Choroid plexus epithelial cell (primary cell): ENCODE measurements around the gene LRRC2.
"Not testable (repeated sequence)": the region's sequence is repeated elsewhere in the genome, so short reads cannot be mapped to it uniquely, and the experiment has no call there.

Experiments
- DNase-seq: peaks from one replicate; pipeline ENCODE4 v3.0.0-alpha.2; 2010; ENCODE audit warnings: low read depth
- H3K4me3 ChIP-seq: 2 replicates; pipeline ENCODE4 v1.5.1; 2011; ENCODE audit warnings: low read depth, mild to moderate bottlenecking, control low read depth, low read length, moderate library complexity
- TF ChIP-seq, protein P1 (sequence below): conservative IDR thresholded peaks from 2 replicates; pipeline ENCODE4 v1.5.1; 2011; ENCODE audit warnings: low read depth, mild to moderate bottlenecking, control low read depth, inconsistent platforms, low read length, moderate library complexity

Gene LRRC2

DNA sequence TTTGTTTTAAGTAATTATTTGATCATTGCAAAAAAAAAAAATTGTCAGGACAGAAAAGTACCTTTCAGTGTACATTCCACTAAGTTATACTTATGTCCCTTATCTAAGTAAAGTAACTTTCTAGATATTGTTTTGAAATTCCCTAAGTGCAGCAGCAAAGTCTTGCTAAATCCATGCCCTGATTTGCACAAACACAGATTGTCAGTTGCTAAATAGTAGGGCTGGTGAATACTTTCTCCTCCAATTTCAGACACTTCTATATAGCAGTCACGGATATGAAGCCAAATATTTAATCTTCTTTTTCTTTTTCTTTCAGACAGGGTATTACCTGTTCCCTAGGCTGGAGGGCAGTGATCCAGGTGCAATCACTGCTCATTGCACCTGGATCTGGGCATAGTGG is 12.9 kb downstream of the LRRC2 start:
- no peak overlapping the region for H3K4me3 ChIP-seq
- peak; percentile 25 for DNase-seq
- TF ChIP-seq, protein P1, sequence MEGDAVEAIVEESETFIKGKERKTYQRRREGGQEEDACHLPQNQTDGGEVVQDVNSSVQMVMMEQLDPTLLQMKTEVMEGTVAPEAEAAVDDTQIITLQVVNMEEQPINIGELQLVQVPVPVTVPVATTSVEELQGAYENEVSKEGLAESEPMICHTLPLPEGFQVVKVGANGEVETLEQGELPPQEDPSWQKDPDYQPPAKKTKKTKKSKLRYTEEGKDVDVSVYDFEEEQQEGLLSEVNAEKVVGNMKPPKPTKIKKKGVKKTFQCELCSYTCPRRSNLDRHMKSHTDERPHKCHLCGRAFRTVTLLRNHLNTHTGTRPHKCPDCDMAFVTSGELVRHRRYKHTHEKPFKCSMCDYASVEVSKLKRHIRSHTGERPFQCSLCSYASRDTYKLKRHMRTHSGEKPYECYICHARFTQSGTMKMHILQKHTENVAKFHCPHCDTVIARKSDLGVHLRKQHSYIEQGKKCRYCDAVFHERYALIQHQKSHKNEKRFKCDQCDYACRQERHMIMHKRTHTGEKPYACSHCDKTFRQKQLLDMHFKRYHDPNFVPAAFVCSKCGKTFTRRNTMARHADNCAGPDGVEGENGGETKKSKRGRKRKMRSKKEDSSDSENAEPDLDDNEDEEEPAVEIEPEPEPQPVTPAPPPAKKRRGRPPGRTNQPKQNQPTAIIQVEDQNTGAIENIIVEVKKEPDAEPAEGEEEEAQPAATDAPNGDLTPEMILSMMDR = no peak

DNA sequence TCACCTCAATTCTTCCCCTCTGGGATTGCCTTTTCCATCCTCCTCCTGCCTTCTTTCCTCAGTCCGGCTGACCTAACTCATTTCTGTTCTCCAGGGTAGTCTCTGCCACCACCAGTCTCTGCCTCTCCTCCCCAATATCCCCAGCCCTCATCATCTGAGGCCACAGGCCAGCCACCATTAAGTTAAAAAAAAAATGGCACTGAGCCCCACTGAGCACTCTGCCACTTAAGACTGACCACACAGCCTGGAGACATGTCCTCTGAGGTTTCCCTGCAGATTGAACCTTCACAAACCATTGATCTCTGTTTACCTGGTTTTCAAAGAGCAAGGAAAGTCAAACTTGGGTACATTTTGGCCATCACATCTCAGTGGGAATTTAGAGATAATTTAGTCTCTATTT is 13.6 kb downstream of the LRRC2 start:
- no peak for DNase-seq
- no peak overlapping the region for H3K4me3 ChIP-seq
- TF ChIP-seq, protein P1 = no peak

DNA sequence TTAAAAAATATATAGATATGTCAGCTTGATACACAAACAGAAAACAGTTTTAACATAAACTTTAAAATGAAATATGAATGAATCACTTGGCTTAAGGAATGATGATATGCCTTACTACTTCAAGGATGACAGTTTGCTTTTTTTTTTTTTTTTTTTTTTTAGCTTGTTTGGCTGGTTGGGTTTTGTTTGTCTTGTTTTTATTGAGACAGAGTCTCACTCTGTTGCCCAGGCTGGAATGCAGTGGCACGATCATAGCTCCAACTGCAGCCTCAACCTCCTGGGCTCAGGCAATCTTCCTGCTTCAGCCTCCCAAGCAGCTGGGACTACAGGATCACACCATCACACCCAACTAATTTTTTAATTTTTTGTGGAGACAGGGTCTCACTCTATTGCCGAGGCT is 14.5 kb downstream of the LRRC2 start:
- TF ChIP-seq, protein P1 = no peak
- DNase-seq = no peak
- H3K4me3 ChIP-seq = no peak overlapping the region

DNA sequence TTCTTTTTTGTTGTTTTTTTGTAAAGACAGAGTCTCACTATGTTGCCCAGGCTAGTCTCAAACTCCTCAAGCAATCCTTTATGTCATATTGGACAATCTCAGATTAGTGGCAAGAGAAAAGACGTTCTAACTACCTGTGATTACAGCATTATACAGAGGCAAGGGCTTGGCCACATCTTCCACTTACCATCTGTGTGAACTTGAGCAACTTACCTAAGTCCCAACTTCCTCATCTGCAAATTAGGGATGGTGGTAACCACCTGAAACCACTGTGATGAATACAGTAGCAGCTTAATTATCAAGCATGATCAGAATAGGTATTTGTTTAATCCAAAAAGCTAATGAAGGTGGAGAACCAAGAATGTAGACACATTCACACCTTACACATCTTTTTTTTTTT is 16.1 kb downstream of the LRRC2 start:
- TF ChIP-seq, protein P1 = no peak
- no peak overlapping the region for H3K4me3 ChIP-seq
- no peak for DNase-seq

DNA sequence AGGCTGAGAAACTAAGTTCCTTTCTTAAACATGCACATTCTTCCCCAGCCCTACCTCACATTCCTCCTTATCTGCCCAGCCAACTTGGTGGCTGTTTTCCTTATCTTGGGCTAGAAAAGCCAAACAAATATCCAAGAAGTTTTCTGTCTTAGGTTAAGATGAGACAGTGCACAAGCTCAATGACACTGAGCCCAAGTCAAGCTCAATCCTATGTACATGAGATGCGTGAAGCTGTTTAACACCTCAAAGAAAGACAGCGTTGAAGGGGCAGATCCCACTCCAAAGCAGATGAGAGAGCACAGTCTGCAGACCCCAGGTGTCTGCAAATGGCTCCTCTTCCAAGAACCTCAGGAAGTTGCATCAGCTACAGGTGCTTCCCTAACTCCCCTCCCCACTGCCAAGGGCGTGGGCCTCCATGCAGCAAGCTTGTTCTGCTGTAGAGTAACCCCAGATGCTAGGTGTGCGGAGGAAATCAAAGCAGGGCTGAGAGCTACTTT is 16.6 kb downstream of the LRRC2 start:
- no peak for DNase-seq
- H3K4me3 ChIP-seq = no peak overlapping the region
- TF ChIP-seq, protein P1 = no peak

DNA sequence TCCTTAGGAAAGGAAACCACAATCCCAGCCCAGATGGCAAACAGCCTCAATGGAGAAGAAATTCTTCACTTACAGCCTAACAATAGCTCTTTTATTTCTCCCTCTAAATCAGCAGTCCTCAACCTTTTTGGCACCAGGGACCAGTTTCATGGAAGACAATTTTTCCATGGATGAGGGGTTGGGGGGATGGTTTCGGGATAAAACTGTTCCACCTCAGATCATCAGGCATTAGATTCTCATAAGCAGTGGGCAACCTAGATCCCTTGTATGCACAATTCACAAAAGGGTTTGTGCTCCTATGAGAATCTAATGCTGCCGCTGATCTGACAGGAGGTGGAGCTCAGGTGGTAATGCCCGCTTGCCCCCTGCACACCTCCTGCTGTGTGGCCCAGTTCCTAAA is 17.5 kb downstream of the LRRC2 start:
- H3K4me3 ChIP-seq, DNase-seq: not testable (repeated sequence)

DNA sequence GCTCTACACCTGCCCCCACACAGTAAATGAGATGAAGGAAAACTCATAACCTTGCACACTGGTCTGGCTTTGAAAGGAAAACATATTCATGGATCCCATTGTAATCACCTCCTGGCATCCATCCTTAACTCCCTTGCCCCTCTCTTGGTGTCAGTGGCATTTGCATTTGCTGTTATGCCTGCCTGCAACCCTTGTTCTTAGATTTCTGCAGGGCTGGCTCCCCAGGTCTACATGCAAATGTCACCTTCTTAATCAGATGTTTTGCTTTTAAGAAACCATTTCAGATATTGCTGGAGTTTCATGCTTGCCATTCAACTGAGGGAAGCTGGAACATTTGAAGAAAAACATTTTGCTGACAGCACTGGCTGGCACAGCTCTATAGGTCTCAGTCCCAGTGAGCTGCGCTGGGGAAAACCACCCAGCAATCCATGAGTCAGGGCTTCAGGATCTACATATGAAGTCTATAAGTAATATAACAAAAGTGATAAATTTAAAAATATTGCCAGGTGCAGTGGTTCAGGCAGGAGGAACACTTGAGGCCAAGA is 19.1 kb downstream of the LRRC2 start:
- TF ChIP-seq, protein P1 = no peak
- DNase-seq = no peak
- H3K4me3 ChIP-seq = no peak overlapping the region
